Measurements from ENCODE around the gene GPC6. TPM values are rescaled to one million over a fixed set of nuclear protein-coding genes. Genes with fewer than 3 reads are reported as not detected.

GPC6 gene
- total and polyA plus RNA-seq, 4 donors, result 5.9 to 29.1 (median 18.2) TPM

- H3K4me3 ChIP-seq (ENCODE audit: low read depth in 1 of 3, low read length in 3 of 3), result no peak overlapping the region
- no peak overlapping the region for H3K27ac ChIP-seq (ENCODE audit: low read depth in 1 of 2, low read length in 2 of 2)
- TF ChIP-seq RAD21 (IDR thresholded peaks at IDR 0.05) (no peak), ZBTB33 (IDR thresholded peaks at IDR 0.05) (no peak), CTCF (IDR thresholded peaks at IDR 0.05; ENCODE audit: low read depth, low read length, missing input control) (no peak), EGR1 (IDR thresholded peaks at IDR 0.05; ENCODE audit: low read depth in 2 of 2) (no peak), REST (IDR thresholded peaks at IDR 0.05) (no peak), YY1 (IDR thresholded peaks at IDR 0.05) (no peak), JUND (IDR thresholded peaks at IDR 0.05) (no peak), HNF4A (conservative IDR thresholded peaks at IDR 0.05) (no peak), MAX (IDR thresholded peaks at IDR 0.05) (no peak), FOXA2 (IDR thresholded peaks at IDR 0.05) (no peak), TAF1 (conservative IDR thresholded peaks at IDR 0.05) (no peak), SP1 (IDR thresholded peaks at IDR 0.05) (no peak), NR2F2 (IDR thresholded peaks at IDR 0.05) (no peak)
- no peak overlapping the region for H3K9ac ChIP-seq (ENCODE audit: low read depth in 1 of 2, low read length in 2 of 2)
- H3K36me3 ChIP-seq (ENCODE audit: control insufficient read depth in 4 of 4, insufficient read depth in 3 of 4, low read depth in 1 of 4, low read length in 3 of 4), result no peaks in the 10 kb centered on the region
- no peaks in the 10 kb centered on the region for H3K27me3 ChIP-seq (ENCODE audit: control insufficient read depth in 4 of 4, insufficient read depth in 4 of 4, low read length in 3 of 4)
- DNase-seq (ENCODE audit: low spot score), result no peak
- no peaks in the 10 kb centered on the region for H3K9me3 ChIP-seq (ENCODE audit: control insufficient read depth in 4 of 4, low read length in 3 of 4)
- no peaks in the 10 kb centered on the region for H3K4me1 ChIP-seq (ENCODE audit: control insufficient read depth in 4 of 4, insufficient read depth in 4 of 4, low read length in 3 of 4)
- WGBS, result 55% methylated on average over 2 of the region's 2 CpGs
Measured at GRCh38 chr13:94140511-94140910, 913.9 kb downstream of the GPC6 start.

- H3K27me3 ChIP-seq (ENCODE audit: control insufficient read depth in 4 of 4, insufficient read depth in 4 of 4, low read length in 3 of 4), result no peaks in the 10 kb centered on the region
Measured at GRCh38 chr13:94143624-94144350, 917.2 kb downstream of the GPC6 start.

More at GRCh38 chr13:94143624-94144350, 917.2 kb downstream of the GPC6 start:
- no peak overlapping the region for H3K27ac ChIP-seq (ENCODE audit: low read depth in 1 of 2, low read length in 2 of 2)
- no peaks in the 10 kb centered on the region for H3K4me1 ChIP-seq (ENCODE audit: control insufficient read depth in 4 of 4, insufficient read depth in 4 of 4, low read length in 3 of 4)
- H3K9ac ChIP-seq (ENCODE audit: low read depth in 1 of 2, low read length in 2 of 2), result no peak overlapping the region
- 90% methylated on average over 11 of the region's 11 CpGs for WGBS
- no peaks in the 10 kb centered on the region for H3K9me3 ChIP-seq (ENCODE audit: control insufficient read depth in 4 of 4, low read length in 3 of 4)
- TF ChIP-seq GABPA (IDR thresholded peaks at IDR 0.05 in 1 of 2, conservative IDR thresholded peaks at IDR 0.05 in 1 of 2) (no peak), FOXA1 (IDR thresholded peaks at IDR 0.05) (no peak), TAF1 (conservative IDR thresholded peaks at IDR 0.05) (no peak), RXRA (IDR thresholded peaks at IDR 0.05) (no peak), YY1 (IDR thresholded peaks at IDR 0.05) (no peak), NR2F2 (IDR thresholded peaks at IDR 0.05) (no peak), ATF3 (IDR thresholded peaks at IDR 0.05) (no peak), HNF4G (IDR thresholded peaks at IDR 0.05) (no peak), HNF4A (conservative IDR thresholded peaks at IDR 0.05) (no peak), RAD21 (IDR thresholded peaks at IDR 0.05) (no peak), EGR1 (IDR thresholded peaks at IDR 0.05; ENCODE audit: low read depth in 2 of 2) (no peak), CTCF (IDR thresholded peaks at IDR 0.05; ENCODE audit: low read depth, low read length, missing input control) (no peak), ZBTB33 (IDR thresholded peaks at IDR 0.05) (no peak), JUND (IDR thresholded peaks at IDR 0.05) (no peak)
- no peak overlapping the region for H3K4me3 ChIP-seq (ENCODE audit: low read depth in 1 of 3, low read length in 3 of 3)
- no peak for DNase-seq (ENCODE audit: low spot score)
- H3K36me3 ChIP-seq (ENCODE audit: control insufficient read depth in 4 of 4, insufficient read depth in 3 of 4, low read depth in 1 of 4, low read length in 3 of 4), result no peaks in the 10 kb centered on the region

Data from liver (tissue), 9 donors.